A549 (cell line): Measurements from ENCODE around the gene PTPRG. TPM values are rescaled to one million over a fixed set of nuclear protein-coding genes. Genes with fewer than 3 reads are reported as not detected.

Experiments used
- ATAC-seq, 2 experiments: fragments of 200-7000 bp in 1 of 2; fragments of >200 bp in 1 of 2; cut with Nextera tagmentation in 1 of 2; cut with Tn5 transposase in 1 of 2; 3 replicates each; pipeline versions ENCODE4 v1.8.0 to v1.9.1; 2018 to 2020; ENCODE audit warnings: mild to moderate bottlenecking in 1 of 2, moderate library complexity in 1 of 2
- CTCF ChIA-PET: fragments of 300-600 bp; sonication (Branson Sonifier 250); formaldehyde crosslinking; extraction: SDS; loops from one replicate; lab custom pipeline; 2021; ENCODE audit warnings: antibody characterized with exemption, inconsistent platforms; lab: Yijun Ruan, JAX
- POLR2A ChIA-PET: fragments of 350-600 bp; formaldehyde crosslinking; extraction: SDS; loops from one replicate; lab custom pipeline; 2021; ENCODE audit warnings: antibody characterized with exemption, inconsistent platforms; lab: Yijun Ruan, JAX
- DNase-seq, 2 experiments: peaks; one replicate each; pipeline versions ENCODE4 v3.0.0 to v3.0.0-alpha.2; 2011 to 2016; ENCODE audit warnings: low read depth in 1 of 2, low spot score in 1 of 2
- FAIRE-seq: peaks from 2 replicates; lab custom pipeline; 2011; peaks lifted over from hg19 to GRCh38; lab: Jason Lieb, UNC
- H3K27ac ChIP-seq, 2 experiments: fragments of >200 bp; sonication (Bioruptor Twin); formaldehyde crosslinking; 3 replicates each; pipeline ENCODE4 v1.5.1; 2016 to 2017
- H3K4me1 ChIP-seq: fragments of >200 bp; sonication (Bioruptor Twin); formaldehyde crosslinking; 3 replicates; pipeline ENCODE4 v1.6.1; 2016
- H3K4me2 ChIP-seq: fragments of >200 bp; sonication (Bioruptor Twin); formaldehyde crosslinking; 3 replicates; pipeline ENCODE4 v1.6.1; 2016
- H3K4me3 ChIP-seq: fragments of >200 bp; sonication (Bioruptor Twin); formaldehyde crosslinking; 3 replicates; pipeline ENCODE4 v1.5.1; 2016
- H3K9me3 ChIP-seq: fragments of >200 bp; sonication (Bioruptor Twin); formaldehyde crosslinking; 3 replicates; pipeline ENCODE4 v1.6.1; 2016
- CBX8 ChIP-seq: fragments of 200-600 bp; sonication (generic); IDR thresholded peaks from 2 replicates; pipeline ENCODE4 v1.6.1; 2016
- CEBPB ChIP-seq, 2 experiments: fragments of >200 bp in 1 of 2; sonication (Bioruptor Twin) in 1 of 2; formaldehyde crosslinking in 1 of 2; IDR thresholded peaks; 2 replicates each; pipeline ENCODE4 v1.6.1; 2012 to 2016
- CHD4 ChIP-seq: fragments of 200-600 bp; sonication (generic); IDR thresholded peaks from 2 replicates; pipeline ENCODE4 v1.6.1; 2016; ENCODE audit warnings: antibody characterized with exemption, mild to moderate bottlenecking, borderline replicate concordance
- EHMT2 ChIP-seq: fragments of 200-600 bp; sonication (generic); IDR thresholded peaks from 2 replicates; pipeline ENCODE4 v1.6.1; 2016; ENCODE audit warnings: antibody characterized with exemption, low read depth, mild to moderate bottlenecking, moderate library complexity
- EP300 ChIP-seq, 2 experiments: fragments of >200 bp; sonication (Bioruptor Twin); formaldehyde crosslinking; IDR thresholded peaks; 2 replicates in 1 of 2; 3 replicates in 1 of 2; pipeline ENCODE4 v1.6.1; 2016 to 2017
- ESRRA ChIP-seq: fragments of 150-350 bp; IDR thresholded peaks from 2 replicates; pipeline ENCODE4 v1.6.1; 2014; ENCODE audit warnings: mild to moderate bottlenecking, low read length, borderline replicate concordance
- HDAC2 ChIP-seq: fragments of 200-600 bp; sonication (generic); IDR thresholded peaks from 2 replicates; pipeline ENCODE4 v1.6.1; 2016
- HEYL ChIP-seq: fragments of 250-450 bp; sonication (Bioruptor Pico); IDR thresholded peaks from 2 replicates; pipeline ENCODE4 v1.8.0; 2021; ENCODE audit warnings: mild to moderate bottlenecking, moderate library complexity
- HOXA7 ChIP-seq: fragments of 250-450 bp; sonication (Bioruptor Pico); IDR thresholded peaks from 2 replicates; pipeline ENCODE4 v1.5.0; 2020; ENCODE audit warnings: mild to moderate bottlenecking, moderate library complexity
- HOXB13 ChIP-seq: fragments of 250-450 bp; sonication (Bioruptor Pico); IDR thresholded peaks from 2 replicates; pipeline ENCODE4 v1.5.0; 2020; ENCODE audit warnings: low read depth, mild to moderate bottlenecking, moderate library complexity
- JUN ChIP-seq, 2 experiments: fragments of >200 bp; sonication (Bioruptor Twin); formaldehyde crosslinking; IDR thresholded peaks; 2 replicates in 1 of 2; 3 replicates in 1 of 2; pipeline ENCODE4 v1.6.1; 2016 to 2017
- KDM1A ChIP-seq: fragments of 200-600 bp; sonication (generic); IDR thresholded peaks from 2 replicates; pipeline ENCODE4 v1.6.1; 2016; ENCODE audit warnings: low read depth, mild to moderate bottlenecking
- KDM5A ChIP-seq: fragments of 200-600 bp; sonication (generic); IDR thresholded peaks from 2 replicates; pipeline ENCODE4 v1.6.1; 2016; ENCODE audit warnings: antibody characterized with exemption, mild to moderate bottlenecking
- MYC ChIP-seq: IDR thresholded peaks from 2 replicates; pipeline ENCODE4 v1.6.1; 2012; ENCODE audit warnings: mild to moderate bottlenecking, inconsistent platforms, low read length, improper control_type of control experiment, borderline replicate concordance
- NFE2L2 ChIP-seq: fragments of 150-350 bp; conservative IDR thresholded peaks from 2 replicates; pipeline ENCODE4 v1.6.1; 2014; ENCODE audit warnings: low read length
- NR3C1 ChIP-seq: fragments of >200 bp; sonication (Bioruptor Twin); formaldehyde crosslinking; IDR thresholded peaks from 3 replicates; pipeline ENCODE4 v1.6.1; 2017
- RARB ChIP-seq: fragments of 250-450 bp; sonication (Bioruptor Pico); IDR thresholded peaks from 2 replicates; pipeline ENCODE4 v1.8.0; 2021; ENCODE audit warnings: mild to moderate bottlenecking, moderate library complexity
- RCOR1 ChIP-seq: fragments of 150-350 bp; IDR thresholded peaks from 2 replicates; pipeline ENCODE4 v1.6.1; 2014; ENCODE audit warnings: antibody characterized with exemption, low read length, low read depth
- ZSCAN20 ChIP-seq: fragments of 250-450 bp; sonication (Bioruptor Pico); IDR thresholded peaks from 2 replicates; pipeline ENCODE4 v1.8.0; 2022; ENCODE audit warnings: mild to moderate bottlenecking, moderate library complexity
- WGBS: methylation state at CpG from one replicate; pipeline ENCODE4 v1.1.6; 2017; ENCODE audit errors: missing lambda C conversion rate; 5-methylcytosine and 5-hydroxymethylcytosine counted together
- polyA plus RNA-seq, 4 experiments: library from polyadenylated mRNA; depleted of rRNA in 3 of 4; stranded (reverse); fragments of >200 nt; fragmentation: RNase III in 1 of 4; extraction: RNeasy Plus Mini Kit Qiagen cat#74134 plus additional on column Dnase treatment in 1 of 4; gene quantifications; 2 replicates in 3 of 4; 3 replicates in 1 of 4; pipeline ENCODE4 v1.2.3, GENCODE V29; 2011 to 2017
- TF ChIP-seq, protein P1 (sequence below): fragments of 450-650 bp; IDR thresholded peaks from 2 replicates; pipeline ENCODE4 v1.6.1; 2014; ENCODE audit warnings: antibody characterized with exemption
- TF ChIP-seq, protein P2 (sequence below): fragments of >200 bp; sonication (Bioruptor Twin); formaldehyde crosslinking; IDR thresholded peaks from 2 replicates; pipeline ENCODE4 v1.6.1; 2016
- TF ChIP-seq, protein P3 (sequence below): fragments of >200 bp; sonication (Bioruptor Twin); formaldehyde crosslinking; IDR thresholded peaks from 3 replicates; pipeline ENCODE4 v1.5.1; 2016
- TF ChIP-seq, protein P4 (sequence below): fragments of 250-450 bp; sonication (Bioruptor Pico); IDR thresholded peaks from 2 replicates; pipeline ENCODE4 v1.5.0; 2020; ENCODE audit warnings: low read depth, mild to moderate bottlenecking, moderate library complexity
- TF ChIP-seq, protein P5 (sequence below): IDR thresholded peaks from 2 replicates; pipeline ENCODE4 v1.6.1; 2012; ENCODE audit warnings: low read depth, borderline replicate concordance

The PTPRG gene
- polyA plus RNA-seq, 2 of the 4 experiments (the other 2 are of a cell fraction), result 4.5 to 4.8 TPM

DNA sequence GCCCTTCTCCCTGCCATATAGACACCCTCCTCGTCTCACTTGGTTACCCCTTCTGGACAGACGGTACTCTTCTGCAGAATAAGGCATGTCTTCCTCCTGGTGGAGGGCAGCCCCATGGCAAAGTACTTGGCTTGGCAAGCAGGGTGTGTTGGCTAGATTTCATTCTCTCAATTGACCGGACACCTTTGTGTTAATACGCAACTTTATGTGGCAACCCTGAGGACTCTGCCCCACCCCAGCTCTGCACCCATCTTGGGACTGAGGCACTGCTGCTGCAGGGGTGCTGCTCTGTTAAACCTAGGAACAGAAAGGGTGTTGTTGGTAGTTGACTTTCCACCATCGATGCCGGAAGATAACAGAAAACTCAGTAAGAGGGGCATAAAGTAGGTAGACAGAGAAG is 55.2 kb downstream of the PTPRG start:
- H3K9me3 ChIP-seq, result no peaks in the 10 kb centered on the region
- FAIRE-seq (no peak), DNase-seq (no peak), ATAC-seq (no peak)
- ChIA-PET POLR2A (no interaction called here), CTCF (no interaction called here)
- no peak for TF ChIP-seq ZSCAN20
- TF ChIP-seq HDAC2, result no peak
- no peak for TF ChIP-seq CEBPB (IDR thresholded peaks at IDR 0.05)
- TF ChIP-seq, protein P1, sequence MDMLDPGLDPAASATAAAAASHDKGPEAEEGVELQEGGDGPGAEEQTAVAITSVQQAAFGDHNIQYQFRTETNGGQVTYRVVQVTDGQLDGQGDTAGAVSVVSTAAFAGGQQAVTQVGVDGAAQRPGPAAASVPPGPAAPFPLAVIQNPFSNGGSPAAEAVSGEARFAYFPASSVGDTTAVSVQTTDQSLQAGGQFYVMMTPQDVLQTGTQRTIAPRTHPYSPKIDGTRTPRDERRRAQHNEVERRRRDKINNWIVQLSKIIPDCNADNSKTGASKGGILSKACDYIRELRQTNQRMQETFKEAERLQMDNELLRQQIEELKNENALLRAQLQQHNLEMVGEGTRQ, result no peak
- no peak for TF ChIP-seq CBX8
- no peak for TF ChIP-seq ESRRA
- TF ChIP-seq, protein P2, sequence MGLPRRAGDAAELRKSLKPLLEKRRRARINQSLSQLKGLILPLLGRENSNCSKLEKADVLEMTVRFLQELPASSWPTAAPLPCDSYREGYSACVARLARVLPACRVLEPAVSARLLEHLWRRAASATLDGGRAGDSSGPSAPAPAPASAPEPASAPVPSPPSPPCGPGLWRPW, result no peak
- no peak for TF ChIP-seq EP300 (IDR thresholded peaks at IDR 0.05)
- TF ChIP-seq RARB (CRISPR knock-in tag), result no peak
- no peak for TF ChIP-seq NFE2L2
- no peak for TF ChIP-seq EHMT2
- TF ChIP-seq RCOR1, result no peak
- TF ChIP-seq KDM1A, result no peak
- TF ChIP-seq, protein P3, sequence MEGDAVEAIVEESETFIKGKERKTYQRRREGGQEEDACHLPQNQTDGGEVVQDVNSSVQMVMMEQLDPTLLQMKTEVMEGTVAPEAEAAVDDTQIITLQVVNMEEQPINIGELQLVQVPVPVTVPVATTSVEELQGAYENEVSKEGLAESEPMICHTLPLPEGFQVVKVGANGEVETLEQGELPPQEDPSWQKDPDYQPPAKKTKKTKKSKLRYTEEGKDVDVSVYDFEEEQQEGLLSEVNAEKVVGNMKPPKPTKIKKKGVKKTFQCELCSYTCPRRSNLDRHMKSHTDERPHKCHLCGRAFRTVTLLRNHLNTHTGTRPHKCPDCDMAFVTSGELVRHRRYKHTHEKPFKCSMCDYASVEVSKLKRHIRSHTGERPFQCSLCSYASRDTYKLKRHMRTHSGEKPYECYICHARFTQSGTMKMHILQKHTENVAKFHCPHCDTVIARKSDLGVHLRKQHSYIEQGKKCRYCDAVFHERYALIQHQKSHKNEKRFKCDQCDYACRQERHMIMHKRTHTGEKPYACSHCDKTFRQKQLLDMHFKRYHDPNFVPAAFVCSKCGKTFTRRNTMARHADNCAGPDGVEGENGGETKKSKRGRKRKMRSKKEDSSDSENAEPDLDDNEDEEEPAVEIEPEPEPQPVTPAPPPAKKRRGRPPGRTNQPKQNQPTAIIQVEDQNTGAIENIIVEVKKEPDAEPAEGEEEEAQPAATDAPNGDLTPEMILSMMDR, result no peak
- TF ChIP-seq JUN (IDR thresholded peaks at IDR 0.05), result no peak
- no peak overlapping the region for H3K4me2 ChIP-seq
- WGBS, result 70% methylated on average over 6 of the region's 6 CpGs
- H3K4me1 ChIP-seq, result peaks cover 7% of the 10 kb centered on the region; the same call in 1 of the 3 replicates
- H3K27ac ChIP-seq, result no peak overlapping the region
- no peak overlapping the region for H3K4me3 ChIP-seq

DNA sequence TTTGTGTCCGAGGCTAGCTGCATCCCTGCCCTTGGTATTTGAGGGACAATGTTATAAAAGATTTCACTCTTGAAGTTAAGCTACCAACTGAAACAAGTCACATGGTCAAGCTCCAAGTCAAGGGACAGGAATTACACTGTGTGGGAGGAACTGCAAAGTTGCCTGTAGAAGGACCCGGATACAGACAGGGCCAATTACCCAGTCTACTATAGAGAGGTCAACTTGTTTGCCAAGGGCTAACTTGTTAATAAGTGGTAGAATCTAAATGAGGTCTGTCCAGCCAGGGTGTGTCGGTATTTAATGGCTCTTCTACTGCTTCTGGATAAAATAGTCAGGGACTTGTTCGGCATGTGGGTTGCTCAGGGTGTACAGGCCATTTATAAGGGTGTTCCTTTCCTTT is 55.7 kb downstream of the PTPRG start:
- Histone ChIP-seq H3K4me1 (peaks cover 4% of the 10 kb centered on the region; the same call in 1 of the 3 replicates), H3K9me3 (no peaks in the 10 kb centered on the region), H3K27ac (no peak overlapping the region), H3K4me3 (no peak overlapping the region), H3K4me2 (no peak overlapping the region)
- no peak for ATAC-seq
- ChIA-PET CTCF (no interaction called here), POLR2A (no interaction called here)
- WGBS, result 34% methylated on average over 4 of the region's 4 CpGs
- DNase-seq, result no peak
- TF ChIP-seq, protein P4, sequence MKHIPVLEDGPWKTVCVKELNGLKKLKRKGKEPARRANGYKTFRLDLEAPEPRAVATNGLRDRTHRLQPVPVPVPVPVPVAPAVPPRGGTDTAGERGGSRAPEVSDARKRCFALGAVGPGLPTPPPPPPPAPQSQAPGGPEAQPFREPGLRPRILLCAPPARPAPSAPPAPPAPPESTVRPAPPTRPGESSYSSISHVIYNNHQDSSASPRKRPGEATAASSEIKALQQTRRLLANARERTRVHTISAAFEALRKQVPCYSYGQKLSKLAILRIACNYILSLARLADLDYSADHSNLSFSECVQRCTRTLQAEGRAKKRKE (CRISPR knock-in tag), result no peak
- TF ChIP-seq KDM5A (no peak), MYC (no peak), NR3C1 (no peak), HOXA7 (CRISPR knock-in tag) (no peak), HEYL (no peak), HOXB13 (CRISPR knock-in tag) (no peak), CHD4 (no peak)
- TF ChIP-seq, protein P5, sequence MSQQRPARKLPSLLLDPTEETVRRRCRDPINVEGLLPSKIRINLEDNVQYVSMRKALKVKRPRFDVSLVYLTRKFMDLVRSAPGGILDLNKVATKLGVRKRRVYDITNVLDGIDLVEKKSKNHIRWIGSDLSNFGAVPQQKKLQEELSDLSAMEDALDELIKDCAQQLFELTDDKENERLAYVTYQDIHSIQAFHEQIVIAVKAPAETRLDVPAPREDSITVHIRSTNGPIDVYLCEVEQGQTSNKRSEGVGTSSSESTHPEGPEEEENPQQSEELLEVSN, result no peak
- no peak for FAIRE-seq
